Endothelial cell of umbilical vein (primary cell): ENCODE measurements around the gene LEMD3. TPM values are rescaled to one million over a fixed set of nuclear protein-coding genes. Genes with fewer than 3 reads are reported as not detected.

ENCODE experiments used
- BruUV-seq: library from RNA; stranded (reverse); fragments of 400-500 nt; replicated peaks from 2 replicates; lab custom pipeline; 2021; lab: Mats Ljungman, UMichigan
- CTCF ChIA-PET: fragments of 300-600, 350-600 bp; sonication (Branson Sonifier 250); formaldehyde crosslinking; loops from one replicate; lab custom pipeline; 2021; ENCODE audit warnings: antibody characterized with exemption, inconsistent platforms; lab: Charles Lee
- POLR2A ChIA-PET: fragments of 300-600, 350-600 bp; sonication (Branson Sonifier 250); formaldehyde crosslinking; loops from one replicate; lab custom pipeline; 2021; ENCODE audit warnings: antibody characterized with exemption, inconsistent platforms; lab: Charles Lee
- DNase-seq: peaks from one replicate; pipeline ENCODE4 v3.0.0-alpha.2; 2011; ENCODE audit warnings: low read depth, low spot score
- FAIRE-seq: peaks from 2 replicates; lab custom pipeline; 2011; peaks lifted over from hg19 to GRCh38; lab: Jason Lieb, UNC
- H2AFZ ChIP-seq: 2 replicates; pipeline ENCODE4 v1.6.0; 2012; ENCODE audit warnings: low read depth, low read length, control low read depth, inconsistent platforms
- H3K27ac ChIP-seq: 2 replicates; pipeline ENCODE4 v1.5.1; 2011; ENCODE audit warnings: low read depth, mild to moderate bottlenecking, control low read depth, low read length, moderate library complexity; ENCODE audit not compliant: insufficient read depth
- H3K27me3 ChIP-seq, 2 experiments: 2 replicates each; pipeline versions ENCODE4 v1.6.0 to v1.6.1; 2011; ENCODE audit warnings: low read length in 2 of 2, mixed read lengths in 1 of 2; ENCODE audit not compliant: control insufficient read depth in 2 of 2, insufficient read depth in 2 of 2
- H3K36me3 ChIP-seq, 2 experiments: 2 replicates in 1 of 2; 3 replicates in 1 of 2; pipeline ENCODE4 v1.5.1; 2011; ENCODE audit warnings: low read length in 2 of 2, mild to moderate bottlenecking in 1 of 2, moderate library complexity in 1 of 2; ENCODE audit not compliant: control insufficient read depth in 2 of 2, insufficient read depth in 2 of 2; ENCODE audit errors: extremely low read depth in 1 of 2
- H3K4me1 ChIP-seq: 3 replicates; pipeline ENCODE4 v1.5.1; 2011; ENCODE audit warnings: mild to moderate bottlenecking, low read length; ENCODE audit not compliant: control insufficient read depth, insufficient read depth; ENCODE audit errors: extremely low read depth
- H3K4me2 ChIP-seq: 2 replicates; pipeline ENCODE4 v1.6.1; 2011; ENCODE audit warnings: low read length, control low read depth, mixed read lengths; ENCODE audit not compliant: insufficient read depth
- H3K4me3 ChIP-seq, 3 experiments: fragments of 200-600 bp in 1 of 3; sonication (generic), shearing (Covaris generic) in 1 of 3; replicated peaks in 1 of 3; 2 replicates each; pipeline ENCODE4 v1.5.1; 2011 to 2016; ENCODE audit warnings: control low read depth in 3 of 3, low read length in 3 of 3, mild to moderate bottlenecking in 2 of 3, inconsistent platforms in 1 of 3, low read depth in 1 of 3, moderate library complexity in 1 of 3; ENCODE audit not compliant: insufficient read depth in 1 of 3
- H3K79me2 ChIP-seq: 2 replicates; pipeline ENCODE4 v1.6.0; 2012; ENCODE audit warnings: low read length, inconsistent platforms; ENCODE audit not compliant: control insufficient read depth, insufficient read depth
- H3K9ac ChIP-seq: replicated peaks from 2 replicates; pipeline ENCODE3; 2011; ENCODE audit warnings: low read length, control low read depth; ENCODE audit not compliant: insufficient read depth; ENCODE audit errors: extremely low read depth
- H3K9me1 ChIP-seq: replicated peaks from 3 replicates; pipeline ENCODE4 v1.6.0; 2011; ENCODE audit warnings: mild to moderate bottlenecking, low read length; ENCODE audit not compliant: control insufficient read depth, insufficient read depth; ENCODE audit errors: extremely low read depth
- H3K9me3 ChIP-seq: replicated peaks from 2 replicates; pipeline ENCODE4 v1.5.1; 2012; ENCODE audit warnings: low read length, inconsistent platforms; ENCODE audit not compliant: control insufficient read depth, insufficient read depth
- H4K20me1 ChIP-seq: replicated peaks from 2 replicates; pipeline ENCODE3; 2011; ENCODE audit warnings: mild to moderate bottlenecking, low read length; ENCODE audit not compliant: control insufficient read depth, insufficient read depth; ENCODE audit errors: extremely low read depth
- EZH2 ChIP-seq: IDR thresholded peaks from 2 replicates; pipeline ENCODE4 v1.6.1; 2012; ENCODE audit warnings: borderline replicate concordance, low read depth, mild to moderate bottlenecking, moderate library complexity, low read length, inconsistent platforms; ENCODE audit not compliant: severe bottlenecking
- FOS ChIP-seq: IDR thresholded peaks from 2 replicates; pipeline ENCODE4 v1.6.1; 2011; ENCODE audit warnings: mild to moderate bottlenecking, low read length, moderate library complexity, borderline replicate concordance; ENCODE audit not compliant: insufficient read depth
- GATA2 ChIP-seq: IDR thresholded peaks from 2 replicates; pipeline ENCODE4 v1.7.0; 2011; ENCODE audit warnings: low read depth, mild to moderate bottlenecking, moderate library complexity, mixed read lengths, low read length; ENCODE audit not compliant: insufficient read length, insufficient read depth
- POLR2AphosphoS5 ChIP-seq: IDR thresholded peaks from 2 replicates; pipeline ENCODE4 v1.6.1; 2012; ENCODE audit warnings: low read depth, mild to moderate bottlenecking, control low read depth, low read length, moderate library complexity; ENCODE audit not compliant: insufficient read depth
- dilution Hi-C: fragments of 300-500 bp; cut with MboI; formaldehyde crosslinking; loops from one replicate; pipeline ENCODE4 v1.15.0; 2019; ENCODE audit warnings: low sequenced_read_pairs; ENCODE audit not compliant: extremely low pct_ligation_motif_present
- intact Hi-C: fragments of 100-400 bp; cut with micrococcal nuclease; formaldehyde crosslinking; loops from one replicate; pipeline ENCODE4 v1.10.0; 2022
- polyA plus RNA-seq, 4 experiments: library from polyadenylated mRNA; depleted of rRNA in 3 of 4; stranded (reverse) in 3 of 4; unstranded in 1 of 4; fragments of >200 nt; gene quantifications; 2 replicates each; pipeline versions ENCODE4 v1.2.1 to v1.2.3, GENCODE V29; 2011 to 2012; ENCODE audit warnings: missing spikeins in 1 of 4
- total RNA-seq: library from RNA; stranded (reverse); gene quantifications from 2 replicates; pipeline ENCODE4 v1.2.3, GENCODE V29; 2021
- TF ChIP-seq, protein P1 (sequence below), 2 donors: IDR thresholded peaks; 1 replicate in 1 of 2; 2 replicates in 1 of 2; pipeline ENCODE4 v1.5.1; 2011; ENCODE audit warnings: low read length in 2 of 2, mild to moderate bottlenecking in 2 of 2, moderate library complexity in 2 of 2, control low read depth in 1 of 2, inconsistent platforms in 1 of 2, low read depth in 1 of 2; ENCODE audit not compliant: insufficient read depth in 1 of 2; ENCODE audit errors: extremely low read depth in 1 of 2

LEMD3 gene
- total and polyA plus RNA-seq, 2 donors (not counting 3 experiments of a cell fraction or from before 2014, with no cell fraction given): 7.4 to 24.2 TPM

GRCh38 chr12:65275627-65276026, 106.2 kb downstream of the LEMD3 start:
- no peaks in the 10 kb centered on the region for H3K36me3 ChIP-seq
- ChIA-PET CTCF (interaction anchor here (1.2 kb wide), 1 partner anchor 43 kb away, joined by 4 read pairs; no protein-coding TSS in a partner anchor), POLR2A (no interaction called here)
- intact Hi-C loops: no loop called here
- H3K4me1 ChIP-seq: peaks cover 17% of the 10 kb centered on the region
- H3K9me3 ChIP-seq: no peaks in the 10 kb centered on the region
- peaks cover 17% of the 10 kb centered on the region for H3K79me2 ChIP-seq
- no peak overlapping the region for H3K4me2 ChIP-seq
- DNase-seq (no peak), FAIRE-seq (no peak)
- TF ChIP-seq POLR2AphosphoS5 (no peak), FOS (no peak)
- no peaks in the 10 kb centered on the region for H3K27me3 ChIP-seq
- no peak overlapping the region for H2AFZ ChIP-seq
- dilution Hi-C loops: no loop called here
- no peak overlapping the region for H3K27ac ChIP-seq
- BruUV-seq: no TSS peak
- H3K9ac ChIP-seq: no peak overlapping the region
- no peak overlapping the region for H3K4me3 ChIP-seq
- no peaks in the 10 kb centered on the region for H4K20me1 ChIP-seq
- no peaks in the 10 kb centered on the region for H3K9me1 ChIP-seq

DNA sequence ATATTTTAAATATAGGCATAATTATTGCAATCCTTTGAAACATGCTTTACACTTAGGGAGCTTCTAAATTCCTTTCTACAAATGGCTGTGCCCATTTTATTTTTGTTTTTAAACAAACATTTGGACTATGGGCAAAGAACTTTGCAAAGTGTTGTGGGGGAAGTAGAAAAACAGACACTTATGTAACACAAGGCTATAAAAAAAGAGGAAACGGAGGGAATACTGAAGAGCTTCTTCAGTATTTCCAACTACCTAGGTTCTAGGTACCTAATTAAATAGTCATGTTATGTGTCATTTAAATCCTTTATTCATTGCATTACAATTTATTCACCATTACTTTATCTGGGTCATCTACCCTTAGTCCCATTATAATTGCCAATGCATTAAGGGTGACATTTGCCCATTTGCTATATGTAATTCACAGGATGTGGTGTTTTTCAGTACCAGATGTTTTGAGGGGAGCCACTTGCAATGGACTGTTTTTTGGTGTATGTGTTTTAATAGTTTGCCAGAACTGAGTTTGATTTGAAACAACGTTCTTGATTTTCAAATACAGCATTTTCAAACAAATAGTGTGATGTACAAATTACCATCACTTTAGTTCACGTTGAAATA, 107.6 kb downstream of the LEMD3 start:
- TF ChIP-seq EZH2: no peak
- TF ChIP-seq, protein P1, sequence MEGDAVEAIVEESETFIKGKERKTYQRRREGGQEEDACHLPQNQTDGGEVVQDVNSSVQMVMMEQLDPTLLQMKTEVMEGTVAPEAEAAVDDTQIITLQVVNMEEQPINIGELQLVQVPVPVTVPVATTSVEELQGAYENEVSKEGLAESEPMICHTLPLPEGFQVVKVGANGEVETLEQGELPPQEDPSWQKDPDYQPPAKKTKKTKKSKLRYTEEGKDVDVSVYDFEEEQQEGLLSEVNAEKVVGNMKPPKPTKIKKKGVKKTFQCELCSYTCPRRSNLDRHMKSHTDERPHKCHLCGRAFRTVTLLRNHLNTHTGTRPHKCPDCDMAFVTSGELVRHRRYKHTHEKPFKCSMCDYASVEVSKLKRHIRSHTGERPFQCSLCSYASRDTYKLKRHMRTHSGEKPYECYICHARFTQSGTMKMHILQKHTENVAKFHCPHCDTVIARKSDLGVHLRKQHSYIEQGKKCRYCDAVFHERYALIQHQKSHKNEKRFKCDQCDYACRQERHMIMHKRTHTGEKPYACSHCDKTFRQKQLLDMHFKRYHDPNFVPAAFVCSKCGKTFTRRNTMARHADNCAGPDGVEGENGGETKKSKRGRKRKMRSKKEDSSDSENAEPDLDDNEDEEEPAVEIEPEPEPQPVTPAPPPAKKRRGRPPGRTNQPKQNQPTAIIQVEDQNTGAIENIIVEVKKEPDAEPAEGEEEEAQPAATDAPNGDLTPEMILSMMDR (IDR thresholded peaks at IDR 0.05; ENCODE audit: extremely low read depth in 1 of 2, insufficient read depth in 1 of 2, low read depth in 1 of 2, low read length in 2 of 2): no peak
- TF ChIP-seq GATA2: no peak
- Histone ChIP-seq H3K9me3 (no peaks in the 10 kb centered on the region), H3K4me1 (peaks cover 24% of the 10 kb centered on the region), H3K9me1 (no peaks in the 10 kb centered on the region), H3K27me3 (no peaks in the 10 kb centered on the region), H2AFZ (no peak overlapping the region), H3K4me2 (no peak overlapping the region), H3K79me2 (peaks cover 30% of the 10 kb centered on the region), H3K9ac (no peak overlapping the region), H4K20me1 (no peaks in the 10 kb centered on the region), H3K4me3 (no peak overlapping the region), H3K27ac (no peak overlapping the region), H3K36me3 (no peaks in the 10 kb centered on the region)
- intact Hi-C loops (no loop called here), dilution Hi-C loops (no loop called here)
- POLR2A ChIA-PET: no interaction called here
- CTCF ChIA-PET: interaction anchor here (0.6 kb wide), 1 partner anchor 397 kb away, joined by 3 read pairs; no protein-coding TSS in a partner anchor
- no TSS peak for BruUV-seq
- DNase-seq (no peak), FAIRE-seq (no peak)
